ENCODE results near the gene FOXJ1. TPM values are rescaled to one million over a fixed set of nuclear protein-coding genes. Genes with fewer than 3 reads are reported as not detected.

Gene FOXJ1
- total and polyA plus RNA-seq, 2 of the 8 experiments (the other 6 are each of a cell fraction or from before 2014, with no cell fraction given), result 4.7 to 5.4 TPM

- TF ChIP-seq, protein P1, sequence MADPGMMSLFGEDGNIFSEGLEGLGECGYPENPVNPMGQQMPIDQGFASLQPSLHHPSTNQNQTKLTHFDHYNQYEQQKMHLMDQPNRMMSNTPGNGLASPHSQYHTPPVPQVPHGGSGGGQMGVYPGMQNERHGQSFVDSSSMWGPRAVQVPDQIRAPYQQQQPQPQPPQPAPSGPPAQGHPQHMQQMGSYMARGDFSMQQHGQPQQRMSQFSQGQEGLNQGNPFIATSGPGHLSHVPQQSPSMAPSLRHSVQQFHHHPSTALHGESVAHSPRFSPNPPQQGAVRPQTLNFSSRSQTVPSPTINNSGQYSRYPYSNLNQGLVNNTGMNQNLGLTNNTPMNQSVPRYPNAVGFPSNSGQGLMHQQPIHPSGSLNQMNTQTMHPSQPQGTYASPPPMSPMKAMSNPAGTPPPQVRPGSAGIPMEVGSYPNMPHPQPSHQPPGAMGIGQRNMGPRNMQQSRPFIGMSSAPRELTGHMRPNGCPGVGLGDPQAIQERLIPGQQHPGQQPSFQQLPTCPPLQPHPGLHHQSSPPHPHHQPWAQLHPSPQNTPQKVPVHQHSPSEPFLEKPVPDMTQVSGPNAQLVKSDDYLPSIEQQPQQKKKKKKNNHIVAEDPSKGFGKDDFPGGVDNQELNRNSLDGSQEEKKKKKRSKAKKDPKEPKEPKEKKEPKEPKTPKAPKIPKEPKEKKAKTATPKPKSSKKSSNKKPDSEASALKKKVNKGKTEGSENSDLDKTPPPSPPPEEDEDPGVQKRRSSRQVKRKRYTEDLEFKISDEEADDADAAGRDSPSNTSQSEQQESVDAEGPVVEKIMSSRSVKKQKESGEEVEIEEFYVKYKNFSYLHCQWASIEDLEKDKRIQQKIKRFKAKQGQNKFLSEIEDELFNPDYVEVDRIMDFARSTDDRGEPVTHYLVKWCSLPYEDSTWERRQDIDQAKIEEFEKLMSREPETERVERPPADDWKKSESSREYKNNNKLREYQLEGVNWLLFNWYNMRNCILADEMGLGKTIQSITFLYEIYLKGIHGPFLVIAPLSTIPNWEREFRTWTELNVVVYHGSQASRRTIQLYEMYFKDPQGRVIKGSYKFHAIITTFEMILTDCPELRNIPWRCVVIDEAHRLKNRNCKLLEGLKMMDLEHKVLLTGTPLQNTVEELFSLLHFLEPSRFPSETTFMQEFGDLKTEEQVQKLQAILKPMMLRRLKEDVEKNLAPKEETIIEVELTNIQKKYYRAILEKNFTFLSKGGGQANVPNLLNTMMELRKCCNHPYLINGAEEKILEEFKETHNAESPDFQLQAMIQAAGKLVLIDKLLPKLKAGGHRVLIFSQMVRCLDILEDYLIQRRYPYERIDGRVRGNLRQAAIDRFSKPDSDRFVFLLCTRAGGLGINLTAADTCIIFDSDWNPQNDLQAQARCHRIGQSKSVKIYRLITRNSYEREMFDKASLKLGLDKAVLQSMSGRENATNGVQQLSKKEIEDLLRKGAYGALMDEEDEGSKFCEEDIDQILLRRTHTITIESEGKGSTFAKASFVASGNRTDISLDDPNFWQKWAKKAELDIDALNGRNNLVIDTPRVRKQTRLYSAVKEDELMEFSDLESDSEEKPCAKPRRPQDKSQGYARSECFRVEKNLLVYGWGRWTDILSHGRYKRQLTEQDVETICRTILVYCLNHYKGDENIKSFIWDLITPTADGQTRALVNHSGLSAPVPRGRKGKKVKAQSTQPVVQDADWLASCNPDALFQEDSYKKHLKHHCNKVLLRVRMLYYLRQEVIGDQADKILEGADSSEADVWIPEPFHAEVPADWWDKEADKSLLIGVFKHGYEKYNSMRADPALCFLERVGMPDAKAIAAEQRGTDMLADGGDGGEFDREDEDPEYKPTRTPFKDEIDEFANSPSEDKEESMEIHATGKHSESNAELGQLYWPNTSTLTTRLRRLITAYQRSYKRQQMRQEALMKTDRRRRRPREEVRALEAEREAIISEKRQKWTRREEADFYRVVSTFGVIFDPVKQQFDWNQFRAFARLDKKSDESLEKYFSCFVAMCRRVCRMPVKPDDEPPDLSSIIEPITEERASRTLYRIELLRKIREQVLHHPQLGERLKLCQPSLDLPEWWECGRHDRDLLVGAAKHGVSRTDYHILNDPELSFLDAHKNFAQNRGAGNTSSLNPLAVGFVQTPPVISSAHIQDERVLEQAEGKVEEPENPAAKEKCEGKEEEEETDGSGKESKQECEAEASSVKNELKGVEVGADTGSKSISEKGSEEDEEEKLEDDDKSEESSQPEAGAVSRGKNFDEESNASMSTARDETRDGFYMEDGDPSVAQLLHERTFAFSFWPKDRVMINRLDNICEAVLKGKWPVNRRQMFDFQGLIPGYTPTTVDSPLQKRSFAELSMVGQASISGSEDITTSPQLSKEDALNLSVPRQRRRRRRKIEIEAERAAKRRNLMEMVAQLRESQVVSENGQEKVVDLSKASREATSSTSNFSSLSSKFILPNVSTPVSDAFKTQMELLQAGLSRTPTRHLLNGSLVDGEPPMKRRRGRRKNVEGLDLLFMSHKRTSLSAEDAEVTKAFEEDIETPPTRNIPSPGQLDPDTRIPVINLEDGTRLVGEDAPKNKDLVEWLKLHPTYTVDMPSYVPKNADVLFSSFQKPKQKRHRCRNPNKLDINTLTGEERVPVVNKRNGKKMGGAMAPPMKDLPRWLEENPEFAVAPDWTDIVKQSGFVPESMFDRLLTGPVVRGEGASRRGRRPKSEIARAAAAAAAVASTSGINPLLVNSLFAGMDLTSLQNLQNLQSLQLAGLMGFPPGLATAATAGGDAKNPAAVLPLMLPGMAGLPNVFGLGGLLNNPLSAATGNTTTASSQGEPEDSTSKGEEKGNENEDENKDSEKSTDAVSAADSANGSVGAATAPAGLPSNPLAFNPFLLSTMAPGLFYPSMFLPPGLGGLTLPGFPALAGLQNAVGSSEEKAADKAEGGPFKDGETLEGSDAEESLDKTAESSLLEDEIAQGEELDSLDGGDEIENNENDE (IDR thresholded peaks at IDR 0.05; ENCODE audit: insufficient replicate concordance, low read length), result no peak
Measured at GRCh38 chr17:76092526-76093413, 48.3 kb downstream of the FOXJ1 start (continued).

All from H1 (cell line).